Astrocyte (in vitro differentiated cells and primary cell): ENCODE data around the gene RHOG. TPM values are rescaled to one million over a fixed set of nuclear protein-coding genes. Genes with fewer than 3 reads are reported as not detected.

ENCODE experiments used
- DNase-seq: peaks from one replicate; pipeline ENCODE4 v3.0.0-alpha.2; 2010; ENCODE audit warnings: low read depth
- FAIRE-seq: peaks from 2 replicates; lab custom pipeline; 2011; peaks lifted over from hg19 to GRCh38; lab: Jason Lieb, UNC
- H2AFZ ChIP-seq: 2 replicates; pipeline ENCODE4 v1.6.0; 2012; ENCODE audit warnings: low read depth, low read length, inconsistent platforms
- H3K27ac ChIP-seq: 2 replicates; pipeline ENCODE4 v1.5.1; 2011; ENCODE audit warnings: low read depth, low read length, inconsistent platforms
- H3K27me3 ChIP-seq: 2 replicates; pipeline ENCODE4 v1.6.0; 2011; ENCODE audit warnings: low read length, inconsistent platforms; ENCODE audit not compliant: insufficient read depth
- H3K36me3 ChIP-seq: 2 replicates; pipeline ENCODE4 v1.5.1; 2011; ENCODE audit warnings: low read length, inconsistent platforms; ENCODE audit not compliant: insufficient read depth
- H3K4me1 ChIP-seq: 2 replicates; pipeline ENCODE4 v1.5.1; 2011; ENCODE audit warnings: low read length, inconsistent platforms; ENCODE audit not compliant: insufficient read depth
- H3K4me2 ChIP-seq: 2 replicates; pipeline ENCODE4 v1.6.0; 2012; ENCODE audit warnings: low read length, inconsistent platforms
- H3K4me3 ChIP-seq: 2 replicates; pipeline ENCODE4 v1.5.1; 2011; ENCODE audit warnings: low read depth, mild to moderate bottlenecking, low read length, inconsistent platforms; ENCODE audit not compliant: insufficient read depth
- H3K79me2 ChIP-seq: 2 replicates; pipeline ENCODE4 v1.6.0; 2012; ENCODE audit warnings: mild to moderate bottlenecking, low read length, inconsistent platforms; ENCODE audit not compliant: insufficient read depth
- H3K9ac ChIP-seq: 2 replicates; pipeline ENCODE4 v1.6.0; 2012; ENCODE audit warnings: mild to moderate bottlenecking, low read length, inconsistent platforms
- H3K9me3 ChIP-seq: 2 replicates; pipeline ENCODE4 v1.5.1; 2012; ENCODE audit warnings: low read depth, mild to moderate bottlenecking, low read length, inconsistent platforms; ENCODE audit not compliant: insufficient read depth
- H4K20me1 ChIP-seq: 2 replicates; pipeline ENCODE4 v1.6.0; 2012; ENCODE audit warnings: low read length, inconsistent platforms; ENCODE audit not compliant: insufficient read depth
- H3K27ac Mint-ChIP-seq: one replicate; pipeline ENCODE4 v1.8.0; 2021; ENCODE audit warnings: mild to moderate bottlenecking, mixed read lengths; ENCODE audit not compliant: unreplicated experiment
- H3K27me3 Mint-ChIP-seq: one replicate; pipeline ENCODE4 v1.8.0; 2021; ENCODE audit warnings: low read depth, mixed read lengths; ENCODE audit not compliant: unreplicated experiment
- H3K36me3 Mint-ChIP-seq: one replicate; pipeline ENCODE4 v1.8.0; 2021; ENCODE audit warnings: low read depth, mixed read lengths; ENCODE audit not compliant: unreplicated experiment
- H3K4me1 Mint-ChIP-seq: one replicate; pipeline ENCODE4 v1.8.0; 2021; ENCODE audit warnings: low read depth, mixed read lengths; ENCODE audit not compliant: unreplicated experiment
- H3K4me3 Mint-ChIP-seq: one replicate; pipeline ENCODE4 v1.8.0; 2021; ENCODE audit warnings: mild to moderate bottlenecking, moderate library complexity, mixed read lengths; ENCODE audit not compliant: unreplicated experiment
- H3K9me3 Mint-ChIP-seq: one replicate; pipeline ENCODE4 v1.8.0; 2021; ENCODE audit warnings: mild to moderate bottlenecking, mixed read lengths; ENCODE audit not compliant: unreplicated experiment
- CTCF ChIP-seq: IDR thresholded peaks from 2 replicates; pipeline ENCODE4 v1.5.1; 2011; ENCODE audit warnings: low read depth, mild to moderate bottlenecking, inconsistent platforms, low read length, moderate library complexity; ENCODE audit not compliant: insufficient read depth
- EZH2 ChIP-seq: IDR thresholded peaks from 2 replicates; pipeline ENCODE4 v1.6.1; 2012; ENCODE audit warnings: mild to moderate bottlenecking, low read length, inconsistent platforms; ENCODE audit not compliant: insufficient read depth
- total RNA-seq: library from RNA; stranded (reverse); gene quantifications from 2 replicates; pipeline ENCODE4 v1.2.1, GENCODE V29; 2021

Gene RHOG
- total RNA-seq, 1 donor from 2014 or later = 54.5 TPM

- Histone ChIP-seq H3K9ac (no peak overlapping the region), H3K4me1 (peaks cover 13% of the 10 kb centered on the region)
- H3K27ac Mint-ChIP-seq = peak overlapping the region; percentile 75
Measured at GRCh38 chr11:3853899-3854659, 13.3 kb upstream of the RHOG start.

GRCh38 chr11:3853545-3853842, 12.7 kb upstream of the RHOG start:
- no peak overlapping the region for H3K4me3 ChIP-seq
- H3K4me1 Mint-ChIP-seq = peaks cover 15% of the 10 kb centered on the region
- H3K27me3 ChIP-seq = no peaks in the 10 kb centered on the region
- H3K36me3 ChIP-seq = no peaks in the 10 kb centered on the region
- DNase-seq = no peak
- H3K4me1 ChIP-seq = peaks cover 13% of the 10 kb centered on the region
- FAIRE-seq = no peak
- no peak overlapping the region for H2AFZ ChIP-seq
- H4K20me1 ChIP-seq = peaks cover 17% of the 10 kb centered on the region
- TF ChIP-seq CTCF = no peak
- H3K79me2 ChIP-seq = peaks cover 25% of the 10 kb centered on the region
- no peaks in the 10 kb centered on the region for H3K9me3 ChIP-seq
- no peak overlapping the region for H3K4me2 ChIP-seq
- no peak overlapping the region for H3K4me3 Mint-ChIP-seq
- no peaks in the 10 kb centered on the region for H3K36me3 Mint-ChIP-seq
- H3K27me3 Mint-ChIP-seq = no peaks in the 10 kb centered on the region
- no peak overlapping the region for H3K27ac ChIP-seq
- no peak overlapping the region for H3K27ac Mint-ChIP-seq
- no peak overlapping the region for H3K9ac ChIP-seq
- H3K9me3 Mint-ChIP-seq = no peaks in the 10 kb centered on the region

More at GRCh38 chr11:3853899-3854659, 13.3 kb upstream of the RHOG start:
- FAIRE-seq = no peak
- Histone ChIP-seq H3K4me3 (no peak overlapping the region), H4K20me1 (peaks cover 17% of the 10 kb centered on the region), H3K27ac (no peak overlapping the region), H3K4me2 (peak overlapping the region; percentile 95), H3K27me3 (no peaks in the 10 kb centered on the region), H3K79me2 (peaks cover 26% of the 10 kb centered on the region), H2AFZ (peak overlapping the region; percentile 65), H3K9me3 (no peaks in the 10 kb centered on the region), H3K36me3 (no peaks in the 10 kb centered on the region)
- H3K27me3 Mint-ChIP-seq = no peaks in the 10 kb centered on the region
- H3K4me3 Mint-ChIP-seq = peak overlapping the region; percentile 82
- TF ChIP-seq CTCF = no peak
- no peak for TF ChIP-seq EZH2
- no peaks in the 10 kb centered on the region for H3K36me3 Mint-ChIP-seq
- peaks cover 18% of the 10 kb centered on the region for H3K4me1 Mint-ChIP-seq
- H3K9me3 Mint-ChIP-seq = no peaks in the 10 kb centered on the region
- no peak for DNase-seq

- H3K27ac ChIP-seq = no peak overlapping the region
- Mint-ChIP-seq H3K9me3 (no peaks in the 10 kb centered on the region), H3K4me1 (peaks cover 1% of the 10 kb centered on the region), H3K27me3 (no peaks in the 10 kb centered on the region), H3K27ac (no peak overlapping the region), H3K36me3 (no peaks in the 10 kb centered on the region), H3K4me3 (no peak overlapping the region)
- H3K79me2 ChIP-seq = no peaks in the 10 kb centered on the region
- no peak overlapping the region for H3K9ac ChIP-seq
- no peak overlapping the region for H3K4me3 ChIP-seq
- H2AFZ ChIP-seq = no peak overlapping the region
- no peaks in the 10 kb centered on the region for H3K9me3 ChIP-seq
- H3K36me3 ChIP-seq = no peaks in the 10 kb centered on the region
- no peaks in the 10 kb centered on the region for H3K27me3 ChIP-seq
- H3K4me1 ChIP-seq = peaks cover 1% of the 10 kb centered on the region
- peak; percentile 67 for TF ChIP-seq CTCF
- TF ChIP-seq EZH2 = no peak
- H4K20me1 ChIP-seq = no peaks in the 10 kb centered on the region
- DNase-seq (no peak), FAIRE-seq (peak; percentile 50)
- no peak overlapping the region for H3K4me2 ChIP-seq
Measured at GRCh38 chr11:3849297-3849874, 8.6 kb upstream of the RHOG start.
